GM18499 (cell line): Measurements from ENCODE around the gene LDLRAD4.

Source experiments
- ATAC-seq: cut with Tn5 transposase; IDR thresholded peaks from one replicate; pipeline ENCODE4 v1.9.1; 2021; ENCODE audit warnings: moderate number of reproducible peaks; ENCODE audit not compliant: insufficient read depth, unreplicated experiment

Gene LDLRAD4

DNA sequence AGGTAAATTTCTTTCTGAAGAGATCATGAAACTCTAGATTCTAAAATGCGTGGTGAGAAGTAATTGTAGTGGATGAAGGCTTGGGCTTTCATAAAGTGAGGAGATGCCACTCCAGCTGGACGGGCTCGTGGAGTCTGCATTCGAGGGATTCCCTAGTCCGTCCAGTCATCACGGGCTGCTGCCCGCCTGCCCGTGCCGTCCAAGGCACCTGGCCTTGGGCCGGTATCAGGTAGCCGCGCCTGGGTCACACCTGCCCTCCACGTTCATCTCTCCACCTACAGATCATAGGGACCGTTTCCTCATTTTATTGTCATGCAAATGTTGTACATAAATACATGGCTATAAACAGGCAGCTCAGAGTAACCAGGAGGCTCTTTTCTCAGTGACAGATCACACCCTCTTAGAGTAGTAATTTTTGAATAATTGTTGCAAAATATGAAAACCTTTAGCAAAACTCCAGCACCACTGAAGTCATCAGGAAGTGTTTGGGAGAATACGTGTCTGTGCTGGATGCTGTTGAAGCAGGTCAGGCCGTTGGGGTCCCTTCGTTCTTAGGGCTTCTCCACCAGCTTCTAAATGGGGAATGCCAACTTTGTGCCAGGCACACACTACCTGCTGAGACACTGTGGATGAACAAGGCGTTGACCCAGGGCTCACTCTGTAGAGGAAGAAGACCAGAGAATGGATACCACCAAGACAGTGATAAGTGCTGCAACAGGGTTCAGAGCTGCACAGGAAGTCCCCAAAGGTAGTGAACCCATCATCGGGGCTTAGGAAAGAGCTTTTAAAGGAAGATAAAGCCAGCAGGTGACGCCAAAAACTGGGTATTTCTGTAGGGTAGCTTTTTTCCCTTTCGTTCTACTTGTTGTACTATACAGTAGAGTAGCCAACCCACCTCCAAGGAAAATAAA, 395.3 kb downstream of the LDLRAD4 start:
- ATAC-seq = no peak

DNA sequence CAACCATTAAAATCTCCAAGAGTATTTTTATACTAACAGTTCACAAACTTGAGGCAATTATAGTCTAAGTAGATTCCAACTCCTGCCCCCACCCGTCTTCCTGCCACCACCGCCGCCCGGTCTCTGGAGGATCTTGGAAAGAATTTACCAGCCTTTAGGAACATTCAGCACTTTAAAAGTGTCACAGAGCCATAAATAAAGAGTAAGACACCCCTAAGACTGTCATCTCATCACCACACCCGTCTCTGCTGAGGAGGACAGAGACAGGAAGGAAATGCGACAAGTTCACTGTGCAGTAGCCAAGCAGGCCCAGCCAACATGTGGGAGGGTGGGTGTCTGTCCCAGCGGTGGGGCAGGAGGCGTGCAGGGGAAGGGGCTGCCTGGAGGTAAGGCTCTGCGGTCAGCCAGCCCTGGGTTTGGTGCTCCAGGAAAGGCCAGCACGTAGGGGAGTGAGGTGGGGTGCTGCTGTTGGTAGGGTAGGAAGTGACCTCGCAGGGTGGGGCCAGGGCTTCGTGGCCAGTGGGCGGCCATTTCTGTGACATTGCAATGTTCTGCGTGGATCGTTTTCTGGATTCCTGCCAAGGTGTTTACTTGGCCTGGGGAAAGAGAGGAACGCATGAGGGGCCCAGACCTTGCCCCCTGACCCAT, 396.2 kb downstream of the LDLRAD4 start:
- no peak for ATAC-seq

DNA sequence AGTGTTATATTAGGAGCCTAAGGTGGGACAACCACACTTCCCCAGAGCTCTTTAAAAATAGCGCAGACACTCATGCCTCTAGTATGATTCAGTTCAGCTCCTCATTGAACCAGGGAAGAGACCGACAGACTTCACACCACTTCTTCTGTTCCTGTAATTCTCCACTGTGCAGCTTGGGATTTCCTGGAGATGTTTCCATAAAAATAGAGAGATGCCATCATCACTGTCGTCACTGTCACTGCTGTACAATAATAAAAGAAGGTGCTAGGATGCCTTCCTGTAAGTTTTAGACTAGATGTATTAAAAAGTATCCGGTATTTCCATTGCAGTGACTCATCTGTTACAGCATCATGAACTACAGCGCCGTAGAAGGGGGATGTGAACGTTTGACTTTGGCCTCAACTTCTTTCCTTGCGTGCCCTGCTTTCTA, 396.9 kb downstream of the LDLRAD4 start:
- no peak for ATAC-seq

DNA sequence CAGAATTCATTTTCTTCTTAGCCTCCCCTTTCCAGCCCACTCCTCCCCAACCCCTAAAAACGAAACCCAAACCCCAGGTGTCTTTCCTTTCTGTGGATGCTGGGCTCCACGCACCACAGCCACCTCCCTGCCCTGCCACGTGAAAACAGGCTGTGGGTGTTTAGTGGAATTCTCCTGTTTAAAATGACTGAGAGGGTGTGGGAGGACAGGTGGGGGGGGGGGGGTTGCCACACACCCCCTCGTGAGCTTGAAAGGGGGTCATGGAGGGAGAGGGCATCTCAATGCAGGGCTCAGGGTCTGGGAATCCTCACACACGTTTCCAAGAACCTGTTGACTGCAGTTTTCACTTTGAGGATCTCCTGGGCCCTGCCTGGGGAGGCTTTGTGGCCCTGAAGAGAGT, 397.5 kb downstream of the LDLRAD4 start:
- ATAC-seq = no peak

DNA sequence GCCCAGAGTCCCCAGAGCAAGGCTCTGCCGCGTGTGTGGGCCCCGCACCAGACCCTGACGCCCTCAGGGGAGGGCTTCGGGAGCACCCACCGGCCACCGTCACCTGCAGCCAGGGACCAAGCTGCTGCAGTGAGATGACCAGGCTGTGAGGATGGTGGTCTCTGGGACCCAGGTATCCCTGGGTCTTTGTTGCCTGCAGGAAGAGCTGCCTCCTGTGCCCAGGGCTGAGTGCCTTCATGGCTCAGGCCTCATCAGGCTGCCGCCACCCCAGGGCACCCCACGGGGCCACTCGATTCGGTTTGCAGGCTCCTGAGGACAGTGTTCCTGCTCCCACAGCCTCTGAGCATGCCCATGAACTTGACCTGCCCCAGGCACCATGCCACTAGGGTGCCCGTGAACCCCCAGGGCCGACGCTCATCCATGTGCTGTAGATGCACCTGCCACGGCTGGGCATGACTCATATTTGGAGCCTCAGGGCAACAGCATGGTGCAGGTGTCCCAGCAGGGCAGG, 398.0 kb downstream of the LDLRAD4 start:
- ATAC-seq = no peak

DNA sequence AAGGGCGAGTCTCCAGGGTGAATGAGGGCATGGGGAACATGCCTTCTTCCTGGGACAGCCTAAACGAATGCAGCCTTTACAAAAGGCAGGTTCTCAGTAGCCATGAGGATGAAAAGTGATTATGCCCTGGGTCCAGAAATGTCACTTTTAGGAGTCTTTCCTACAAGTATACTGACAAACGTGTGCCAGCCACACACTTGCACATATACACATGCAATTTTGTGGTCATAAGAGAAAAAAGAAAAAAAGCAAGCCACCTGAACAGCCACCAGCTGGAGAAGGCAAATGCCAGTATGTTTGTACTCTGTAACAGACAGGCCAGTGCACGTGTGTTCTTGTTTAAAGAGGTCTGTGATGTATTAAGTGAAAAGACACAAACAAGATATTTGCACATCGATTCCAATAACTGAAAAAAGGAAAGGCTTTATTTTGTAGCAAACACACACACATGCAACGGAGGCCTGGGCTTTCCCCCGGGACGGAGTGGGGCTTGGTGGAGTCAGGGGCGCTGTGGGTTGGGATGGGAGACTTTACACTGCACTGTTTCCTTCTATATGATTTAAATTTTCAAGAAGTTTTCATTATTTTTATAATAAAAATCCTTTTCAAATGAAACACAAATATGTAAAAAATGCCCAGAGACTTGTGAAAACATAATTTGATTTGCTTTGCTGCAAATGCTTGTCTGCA, 399.4 kb downstream of the LDLRAD4 start:
- no peak for ATAC-seq

DNA sequence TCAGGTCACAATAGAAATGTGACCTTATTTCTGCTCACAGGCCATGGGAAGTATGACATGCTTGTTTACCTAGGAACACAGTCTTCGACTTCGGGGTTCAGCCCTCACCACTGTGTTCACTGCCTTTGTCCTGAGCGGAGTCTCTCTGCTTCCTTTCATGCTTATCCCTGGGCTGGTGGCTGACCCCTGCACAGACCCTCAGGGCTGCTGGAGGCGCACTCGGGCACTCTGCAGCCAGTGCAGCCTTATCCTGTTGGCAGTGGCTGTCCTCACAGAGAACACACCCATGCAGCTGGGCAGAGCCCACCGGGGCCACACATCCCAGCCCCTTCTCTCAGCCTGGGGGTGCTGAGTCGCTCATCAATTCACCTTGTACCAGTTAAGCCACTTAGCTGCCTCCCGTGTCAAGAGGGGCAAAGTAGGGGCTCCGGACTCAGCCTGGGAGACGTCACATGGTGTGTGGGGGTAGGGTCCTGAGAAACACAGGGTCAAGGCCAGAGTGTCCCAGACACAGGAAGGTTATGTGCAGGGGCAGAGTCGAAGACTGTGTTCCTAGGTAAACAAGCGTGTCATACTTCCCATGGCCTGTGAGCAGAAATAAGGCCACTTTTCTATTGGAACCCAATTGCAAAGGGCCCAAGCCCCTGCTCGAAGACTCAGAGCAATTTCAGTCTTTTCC, 400.3 kb downstream of the LDLRAD4 start:
- ATAC-seq = no peak

DNA sequence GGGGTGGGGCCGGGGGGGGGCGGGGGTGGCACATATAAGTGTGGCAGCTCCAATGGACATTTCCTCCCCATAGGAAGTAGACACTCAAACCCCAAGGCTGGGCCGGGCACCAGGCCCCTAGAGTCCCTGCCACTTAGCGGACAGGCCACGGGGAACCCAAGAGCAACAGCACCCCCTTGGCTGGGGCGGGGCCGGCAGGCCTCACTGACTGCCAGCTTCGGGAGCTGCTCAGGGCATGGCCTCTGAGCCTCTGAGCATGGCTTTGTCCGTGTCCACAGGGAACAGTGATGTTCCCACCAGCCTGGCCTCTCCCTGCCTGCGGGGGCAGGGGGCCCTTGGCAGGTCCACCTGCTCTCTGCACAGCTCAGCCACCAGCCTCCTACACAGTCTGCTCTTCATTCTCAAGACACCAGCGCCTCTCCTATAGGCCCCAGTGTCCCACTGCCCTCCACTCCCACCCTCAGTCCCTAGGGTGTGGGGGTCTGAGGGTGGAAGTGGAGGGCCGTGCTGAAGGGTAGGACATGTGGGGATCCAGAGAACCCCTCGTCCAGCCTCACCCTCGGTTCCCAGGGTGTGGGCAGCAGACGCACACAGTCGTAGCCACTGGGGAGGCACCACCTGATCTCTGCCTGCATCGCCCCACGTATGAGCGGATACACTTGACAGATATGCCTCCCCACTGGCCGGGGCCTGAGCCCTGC, 401.1 kb downstream of the LDLRAD4 start:
- ATAC-seq = no peak

DNA sequence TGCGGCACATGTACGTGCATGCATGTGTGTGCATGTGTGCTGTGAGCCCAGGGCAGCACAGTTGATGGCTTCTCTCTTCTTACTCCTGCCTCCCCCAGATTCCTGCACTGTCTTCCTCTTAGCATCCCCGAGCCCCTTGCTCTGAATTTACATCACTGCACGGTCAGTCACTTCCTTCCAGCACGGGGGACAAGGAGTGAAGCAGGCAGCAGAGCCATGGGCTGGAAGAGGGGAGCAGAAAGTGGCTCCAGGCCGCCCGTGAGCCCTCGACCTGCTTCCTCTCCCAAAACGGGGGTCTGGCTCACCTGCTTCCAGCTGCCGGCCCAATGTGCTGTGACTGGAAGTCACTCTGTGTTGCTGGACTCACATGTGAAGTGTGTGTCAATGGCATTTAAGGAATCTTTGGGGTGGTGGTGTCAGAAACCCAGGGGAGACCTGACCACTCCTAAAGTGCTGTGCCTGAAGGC, 401.7 kb downstream of the LDLRAD4 start:
- ATAC-seq = no peak

DNA sequence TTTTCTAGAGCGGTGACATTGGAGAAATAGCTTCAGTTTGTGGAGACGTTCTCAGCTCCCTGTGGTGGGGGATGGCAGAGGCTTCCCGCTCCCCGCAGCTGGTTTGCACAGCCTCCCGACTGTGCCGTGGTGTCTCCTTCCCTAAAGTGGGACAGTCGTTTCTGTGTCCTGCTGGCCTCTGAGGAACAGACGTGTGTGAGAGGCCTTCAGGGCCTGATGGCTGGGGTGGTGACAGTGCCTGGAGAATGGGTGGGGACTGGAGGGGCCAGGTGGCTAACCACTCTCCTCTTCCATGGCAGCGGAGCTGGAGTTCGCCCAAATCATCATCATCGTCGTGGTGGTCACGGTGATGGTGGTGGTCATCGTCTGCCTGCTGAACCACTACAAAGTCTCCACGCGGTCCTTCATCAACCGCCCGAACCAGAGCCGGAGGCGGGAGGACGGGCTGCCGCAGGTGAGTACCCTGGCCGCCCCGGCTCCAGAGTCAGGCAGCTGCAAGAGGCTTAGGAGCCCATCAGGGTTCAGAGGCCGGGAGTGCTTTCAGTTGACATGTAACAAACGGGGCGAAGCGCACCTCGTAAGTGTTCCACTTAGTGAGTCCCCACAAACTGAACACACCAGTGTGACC, 402.4 kb downstream of the LDLRAD4 start:
- no peak for ATAC-seq

DNA sequence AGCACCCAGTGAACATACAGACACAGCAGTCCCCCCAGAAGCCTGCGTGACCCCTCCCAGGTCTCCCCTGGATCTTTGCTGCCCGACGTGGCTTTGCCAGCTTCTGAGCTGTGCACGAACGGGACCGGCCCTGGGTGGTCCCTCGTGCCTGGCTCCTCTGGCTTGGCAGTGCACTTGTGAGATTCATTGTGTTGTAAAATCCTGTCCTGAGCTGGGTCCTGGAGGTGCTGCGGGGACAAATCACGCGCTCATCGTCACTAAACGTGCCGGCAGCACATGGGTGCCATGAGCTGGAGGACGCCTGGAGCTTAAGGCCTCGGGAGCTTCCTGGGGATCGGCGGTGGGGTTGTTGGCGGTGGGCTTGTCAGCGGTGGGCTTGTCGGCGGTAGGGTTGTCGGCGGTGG, 402.9 kb downstream of the LDLRAD4 start:
- no peak for ATAC-seq

DNA sequence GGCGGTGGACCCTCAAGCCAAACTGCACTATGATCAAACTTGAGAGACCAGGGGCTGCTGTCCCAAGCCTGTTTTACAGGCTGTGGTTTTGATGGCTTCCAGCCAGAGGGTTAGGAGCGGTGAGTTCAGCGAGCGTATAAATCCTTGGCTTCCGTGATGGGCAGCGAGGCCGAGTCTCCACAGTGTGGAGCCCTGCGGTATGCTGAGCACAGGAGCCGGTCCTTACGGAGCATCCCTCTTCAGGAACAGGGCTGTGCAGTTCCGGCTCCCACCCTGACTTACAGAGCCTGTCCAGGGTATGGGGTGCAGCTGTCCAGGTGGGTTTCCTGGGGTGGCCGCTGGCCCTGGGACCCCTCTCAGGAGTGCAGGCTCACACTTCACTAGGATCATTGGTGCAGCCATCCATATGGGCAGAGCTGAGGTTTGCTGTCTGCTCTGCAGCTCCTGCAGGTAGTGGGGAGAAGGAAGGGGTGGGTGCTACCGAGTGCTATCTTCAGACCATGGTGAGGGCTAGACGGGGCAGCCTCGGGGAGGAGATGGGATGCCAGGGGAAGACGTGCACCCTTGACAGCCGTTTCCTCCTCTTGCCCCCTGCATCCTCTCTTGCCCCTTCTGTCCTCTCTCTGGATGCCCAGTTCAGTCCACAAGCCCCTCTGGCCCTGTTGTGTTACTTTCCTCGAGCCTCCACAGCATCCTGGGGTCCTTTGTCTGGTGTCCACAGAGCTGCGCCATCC, 403.5 kb downstream of the LDLRAD4 start:
- ATAC-seq = no peak

DNA sequence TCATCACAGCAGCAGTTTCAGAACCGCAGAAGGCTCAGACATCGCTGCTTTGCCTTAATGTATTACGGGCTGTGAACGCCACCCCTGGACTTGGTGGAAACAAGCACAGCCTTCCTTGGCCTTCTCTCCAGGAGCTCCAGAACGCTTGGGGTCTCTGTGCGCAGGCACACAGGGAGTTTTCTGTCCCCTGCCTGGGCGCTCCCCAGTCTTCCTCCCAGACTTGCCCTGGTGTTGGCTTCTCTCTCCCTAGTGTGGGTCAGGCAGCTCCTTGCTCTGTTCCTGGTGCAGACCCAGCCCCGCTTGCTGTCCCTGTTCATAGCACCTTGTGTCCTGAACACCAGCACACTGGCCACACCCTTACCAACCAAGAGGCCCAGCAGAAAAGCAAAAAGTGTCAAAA, 404.2 kb downstream of the LDLRAD4 start:
- no peak for ATAC-seq

DNA sequence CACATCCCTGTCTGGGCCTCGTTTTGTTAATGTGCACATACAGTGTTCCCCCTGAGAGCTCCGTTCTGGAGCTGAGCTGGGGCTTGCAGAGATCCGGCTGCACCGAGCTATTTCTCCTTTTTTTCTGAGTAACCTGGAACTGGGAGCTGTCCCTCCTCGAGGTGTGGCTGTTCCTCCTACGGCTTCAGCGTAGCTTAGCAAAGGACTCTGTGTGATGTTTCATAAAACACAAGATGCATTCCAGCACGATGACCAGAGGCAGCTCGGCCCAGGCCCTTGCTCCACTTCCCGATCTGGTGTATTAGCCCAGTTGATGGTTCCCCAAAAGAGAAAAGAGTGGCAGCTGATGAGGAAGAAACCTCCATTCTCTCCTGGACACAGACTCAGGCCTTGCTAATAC, 404.8 kb downstream of the LDLRAD4 start:
- ATAC-seq = no peak

DNA sequence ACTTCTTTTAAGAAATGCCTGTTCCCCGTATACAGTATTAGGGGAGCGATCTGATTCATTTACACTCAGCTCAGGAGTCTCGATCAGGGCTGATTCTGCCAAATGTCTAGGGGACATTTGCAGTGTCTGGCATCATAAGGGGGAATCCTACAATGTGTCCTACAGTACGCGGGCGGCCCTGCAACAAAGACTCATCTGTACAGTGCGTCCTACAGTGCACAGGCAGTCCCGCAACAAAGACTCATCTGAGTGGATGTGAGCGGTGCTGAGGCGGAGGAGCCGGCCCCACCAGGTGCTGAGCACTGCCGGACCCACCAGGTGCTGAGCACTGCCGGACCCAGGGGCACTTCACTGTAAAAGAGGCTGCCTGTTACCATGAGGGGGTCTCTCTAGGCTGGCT, 405.3 kb downstream of the LDLRAD4 start:
- ATAC-seq = no peak

DNA sequence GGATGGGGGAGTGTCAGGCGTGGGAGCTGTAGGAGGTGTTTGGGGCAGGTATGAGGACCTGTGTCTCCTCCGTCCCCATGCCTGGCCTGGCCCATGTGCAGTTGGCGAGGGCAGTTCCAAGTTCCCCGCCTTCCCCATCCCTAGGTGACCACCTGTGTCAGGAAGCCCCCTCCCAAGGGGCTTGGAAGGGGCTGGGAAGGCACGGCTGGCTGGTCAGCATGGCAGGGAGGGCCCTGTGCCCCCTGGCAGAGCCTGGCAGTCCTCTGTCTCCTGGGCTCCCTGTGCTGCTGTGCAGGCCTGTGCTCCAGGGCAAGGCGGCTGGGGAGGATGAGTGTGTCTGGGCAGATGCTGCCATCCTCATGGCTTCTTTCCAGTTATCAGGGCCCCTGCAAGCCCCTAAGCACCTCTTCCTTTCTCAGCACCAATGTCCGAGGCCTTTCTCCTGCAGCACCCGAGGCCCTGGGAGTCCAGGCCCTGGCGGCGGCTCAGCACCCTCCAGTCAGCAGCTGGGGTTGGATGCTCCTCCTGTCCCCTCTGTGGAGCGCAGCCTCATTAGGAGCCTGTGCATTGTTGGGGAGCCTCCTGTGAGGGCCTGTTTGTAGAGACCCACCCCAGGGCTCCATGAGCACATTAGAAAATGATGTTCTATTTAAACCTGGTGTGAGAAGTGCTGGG, 406.1 kb downstream of the LDLRAD4 start:
- ATAC-seq = no peak

DNA sequence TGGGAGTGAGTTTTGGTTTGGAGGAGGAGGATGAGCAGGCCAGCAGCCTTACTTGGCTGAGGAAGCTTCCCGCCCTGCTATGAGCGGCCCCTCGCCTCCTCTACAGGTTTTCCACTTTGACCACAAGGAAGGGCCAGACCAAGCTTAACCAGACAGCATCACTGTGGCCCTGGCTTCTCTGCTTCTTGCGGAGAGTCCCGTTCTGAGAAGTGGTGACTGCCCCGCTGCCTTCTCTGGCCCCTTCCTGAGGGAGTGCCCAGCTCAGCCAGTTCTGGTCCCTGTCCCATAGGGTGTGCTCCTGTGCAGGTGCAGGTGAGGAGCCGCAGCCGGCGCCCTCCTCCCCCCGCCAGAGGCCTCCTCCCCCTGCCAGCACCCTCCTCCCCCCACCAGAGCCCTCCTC, 406.8 kb downstream of the LDLRAD4 start:
- no peak for ATAC-seq
